ENCODE results near the gene GNAL.
"Not testable (repeated sequence)": the region's sequence is repeated elsewhere in the genome, so short reads cannot be mapped to it uniquely, and the experiment has no call there.

The GNAL gene

DNA sequence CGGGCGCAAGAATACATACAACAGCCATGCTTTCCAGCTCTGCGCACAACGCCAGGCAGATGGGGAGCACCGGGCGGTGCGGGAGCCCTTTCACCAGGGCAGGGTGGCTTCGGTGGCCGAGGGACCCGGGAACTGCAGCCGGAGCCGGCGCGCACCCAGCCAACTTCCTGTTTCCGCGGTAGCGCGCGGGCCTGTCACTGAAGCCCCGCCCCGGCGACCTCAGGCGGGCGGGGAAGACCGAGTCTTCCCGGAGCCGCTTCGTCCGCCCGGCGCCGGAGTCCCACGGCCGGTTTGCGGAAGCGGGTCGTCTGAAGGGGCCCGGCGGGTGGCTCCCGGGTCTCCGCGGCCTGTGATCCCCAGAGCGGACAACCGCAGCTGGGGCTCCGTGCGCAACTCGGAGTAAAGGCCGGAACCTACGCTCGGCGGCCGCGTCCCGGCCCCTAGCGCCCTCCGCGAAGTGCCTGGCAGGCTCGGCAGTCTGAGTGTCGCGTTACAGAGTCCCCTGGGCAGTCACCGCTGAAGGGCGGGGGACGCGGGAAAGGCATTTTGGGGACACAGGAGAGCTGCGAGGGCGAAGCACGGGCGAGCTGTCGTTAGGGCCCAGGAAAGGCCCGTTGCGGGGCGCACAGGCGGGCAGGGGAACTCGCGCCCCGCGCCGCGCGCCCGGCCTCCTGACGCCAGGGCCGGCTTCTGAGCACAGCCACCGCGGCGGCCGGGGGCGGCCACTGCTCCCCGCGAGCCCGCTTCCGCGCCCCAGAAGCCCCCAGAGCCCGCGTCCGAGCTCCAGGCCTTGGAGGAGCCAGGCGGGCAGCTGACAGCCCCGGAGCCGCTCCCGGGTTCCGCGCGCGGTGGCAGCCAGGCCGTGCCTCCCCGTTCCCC lies 219.4 kb downstream of the GNAL start, which contains the start of gene MPPE1:
Gene MPPE1 (minus strand): TSS at position 136 of the 879 bp plus-strand sequence. CDS start 11,053 bp downstream, outside the sequence.
- DNase-seq (ENCODE audit: low read depth): no peak

DNA sequence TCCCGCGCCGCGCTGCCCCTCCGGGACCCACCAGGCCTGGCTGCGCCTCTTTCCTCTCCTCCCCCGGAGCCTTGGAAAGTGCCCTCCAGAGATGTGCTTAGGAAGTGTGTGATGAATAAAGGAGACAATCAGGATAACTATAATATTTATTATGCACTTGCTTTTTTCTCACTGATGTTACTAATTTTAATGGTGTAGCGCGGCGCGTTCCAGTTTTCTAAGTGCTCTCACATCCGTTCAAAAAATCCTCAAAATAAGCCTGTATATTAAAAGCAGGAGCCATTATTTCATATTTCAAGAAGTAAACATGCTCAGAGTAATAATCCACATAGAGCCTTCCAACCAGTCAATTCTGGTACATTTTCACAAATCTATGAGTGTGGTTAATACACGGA lies 220.0 kb downstream of the GNAL start:
- DNase-seq (ENCODE audit: low read depth): no peak

DNA sequence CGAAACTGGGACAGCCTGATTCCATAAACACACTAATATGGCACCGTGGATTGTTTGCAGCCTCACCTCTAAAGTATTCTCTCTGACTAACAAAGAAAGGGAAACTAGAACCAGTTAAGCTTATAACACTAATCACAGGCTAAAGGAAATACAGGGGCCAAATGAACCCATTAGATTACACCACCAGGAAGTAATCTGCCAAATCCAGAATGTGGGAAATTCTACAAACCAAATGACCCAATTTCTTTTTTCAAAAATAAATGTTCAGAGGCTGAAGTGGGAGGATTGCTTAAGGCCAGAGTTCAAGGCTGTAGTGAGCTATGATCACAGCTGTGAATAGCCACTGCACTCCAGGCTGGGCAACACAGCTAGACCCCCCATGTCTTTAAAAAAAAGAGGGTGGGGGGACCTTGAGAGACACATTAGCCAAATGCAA lies 220.5 kb downstream of the GNAL start:
- DNase-seq (ENCODE audit: low read depth): no peak

DNA sequence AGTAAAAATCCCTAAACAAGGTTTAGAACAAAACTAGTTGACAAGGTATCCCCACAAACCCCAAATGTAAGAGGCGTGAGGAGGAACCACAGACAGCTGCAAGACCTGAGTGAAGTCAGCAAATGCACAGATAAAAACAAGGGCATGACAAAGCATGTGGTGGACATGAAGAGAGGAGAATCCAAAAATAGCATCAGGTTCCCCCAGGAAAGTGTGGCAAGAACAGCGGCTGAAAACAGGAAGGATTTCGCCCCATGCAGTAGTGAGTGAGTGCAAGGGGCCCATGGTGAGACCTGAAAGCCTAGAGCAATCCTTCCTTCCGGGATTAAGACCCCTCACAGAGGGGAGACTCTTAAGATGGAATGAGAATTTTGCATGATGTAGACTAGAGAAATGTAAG lies 227.8 kb downstream of the GNAL start:
- not testable (repeated sequence) for DNase-seq (ENCODE audit: low read depth)

GRCh38 chr18:11919522-11919921 lies 230.5 kb downstream of the GNAL start:
- not testable (repeated sequence) for DNase-seq (ENCODE audit: low read depth)

GRCh38 chr18:11923450-11923849 lies 234.4 kb downstream of the GNAL start:
- no peak for DNase-seq (ENCODE audit: low read depth)

GRCh38 chr18:11925800-11926481 lies 236.9 kb downstream of the GNAL start:
- DNase-seq (ENCODE audit: low read depth): no peak

- DNase-seq (ENCODE audit: low read depth): no peak
Measured at GRCh38 chr18:11927497-11927896, 238.4 kb downstream of the GNAL start.

DNA sequence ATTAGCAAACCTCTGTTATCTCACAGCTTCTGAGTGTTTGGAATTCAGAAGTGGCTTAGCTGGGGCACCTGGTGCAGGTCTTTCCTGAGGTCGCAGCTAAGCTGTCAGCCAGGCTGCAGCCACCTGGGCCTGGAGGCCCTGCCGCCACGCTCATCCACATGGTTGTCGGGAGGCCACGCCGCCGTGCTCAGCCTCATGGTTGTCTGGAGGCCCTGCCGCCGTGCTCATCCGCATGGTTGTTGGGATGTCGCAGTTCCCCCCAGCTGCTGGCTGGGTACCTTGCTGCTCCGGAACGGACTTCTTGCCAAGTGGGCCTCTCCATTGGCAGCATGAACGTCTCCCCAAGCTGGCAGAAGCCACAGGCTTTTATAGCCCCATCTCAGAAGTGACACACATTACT lies 243.3 kb downstream of the GNAL start:
- DNase-seq (ENCODE audit: low read depth): no peak

All from HS-5 (cell line).